ENCODE results near the gene FOXP1.

Gene FOXP1

DNA sequence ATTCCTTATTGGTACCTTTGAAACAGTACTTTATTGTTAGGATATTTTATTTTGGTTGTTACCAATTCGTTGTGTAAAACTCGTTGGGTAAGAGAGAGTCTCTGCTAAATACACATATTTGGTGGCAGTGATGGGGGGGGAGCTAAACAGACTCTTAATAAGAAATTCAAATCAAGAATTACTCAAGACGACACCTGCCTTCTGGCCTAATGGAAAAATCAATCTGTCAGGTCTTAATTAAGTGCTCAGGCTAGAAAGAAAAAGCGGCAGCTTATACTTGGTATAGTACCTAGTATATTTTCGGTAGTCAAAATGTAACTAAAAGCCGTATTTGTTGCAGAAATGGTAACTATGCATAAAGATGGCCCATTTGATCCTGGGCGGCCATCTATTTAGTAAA is 18.2 kb downstream of the FOXP1 start:
- no peak for DNase-seq (ENCODE audit: low read depth in 3 of 3, low spot score in 1 of 3)

DNA sequence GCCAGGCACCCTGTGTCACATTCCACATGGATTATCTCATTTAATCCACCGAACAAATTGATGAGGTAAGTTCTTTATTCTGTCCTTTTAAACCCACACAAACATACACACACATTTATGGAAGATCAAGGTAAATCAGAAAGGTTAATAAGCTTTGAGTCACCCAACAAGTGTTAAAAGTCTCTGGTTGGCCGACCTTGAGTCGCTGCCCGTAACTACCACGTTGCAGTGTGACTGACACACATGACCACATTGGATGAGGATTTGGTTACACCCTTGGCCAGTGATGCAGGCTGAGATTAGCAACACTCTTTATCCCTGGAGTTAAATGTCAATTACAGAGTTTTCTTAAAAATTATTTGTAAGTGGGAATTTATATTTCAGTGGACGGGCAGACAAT is 19.2 kb downstream of the FOXP1 start:
- DNase-seq (ENCODE audit: low read depth in 3 of 3, low spot score in 1 of 3), result no peak

DNA sequence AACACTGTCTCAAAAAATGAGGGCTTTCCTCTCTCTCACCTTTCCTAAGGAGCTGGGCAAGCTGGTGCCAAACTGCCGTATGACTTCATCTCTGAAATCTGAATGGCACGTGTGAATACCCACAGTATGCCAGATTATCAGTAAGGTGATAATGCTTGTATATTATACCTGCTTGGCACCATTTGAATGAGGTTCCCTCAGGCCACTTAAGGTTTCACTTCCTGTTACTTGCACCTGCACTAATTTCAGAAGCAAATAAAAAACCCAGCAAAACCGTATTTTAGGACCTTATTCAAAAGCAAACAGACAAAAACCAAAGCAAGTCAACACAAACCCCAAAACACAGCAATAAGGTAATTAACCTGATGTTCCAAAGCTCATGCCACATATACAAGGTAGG is 19.7 kb downstream of the FOXP1 start:
- DNase-seq (ENCODE audit: low read depth in 3 of 3, low spot score in 1 of 3), result no peak

DNA sequence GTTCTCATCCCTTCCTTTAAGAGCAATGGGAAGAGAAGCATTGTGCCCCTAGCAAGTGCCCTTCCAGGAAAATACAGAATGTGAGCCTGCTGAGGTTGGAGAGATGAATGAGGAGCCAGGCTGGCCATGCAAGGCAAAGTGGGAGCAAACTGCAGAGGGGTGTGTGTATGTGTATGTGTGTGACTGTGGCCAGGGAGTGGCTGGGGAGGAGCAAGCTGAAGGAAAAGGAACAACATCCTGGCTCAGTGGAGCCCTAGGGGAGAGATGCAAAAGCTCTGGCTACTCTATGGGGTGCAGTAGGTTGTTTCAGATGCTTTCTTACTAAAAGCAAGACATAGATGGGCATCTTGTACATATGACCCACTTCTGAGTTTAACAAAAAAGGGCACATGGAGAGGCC is 20.6 kb downstream of the FOXP1 start:
- DNase-seq (ENCODE audit: low read depth in 3 of 3, low spot score in 1 of 3), result no peak

DNA sequence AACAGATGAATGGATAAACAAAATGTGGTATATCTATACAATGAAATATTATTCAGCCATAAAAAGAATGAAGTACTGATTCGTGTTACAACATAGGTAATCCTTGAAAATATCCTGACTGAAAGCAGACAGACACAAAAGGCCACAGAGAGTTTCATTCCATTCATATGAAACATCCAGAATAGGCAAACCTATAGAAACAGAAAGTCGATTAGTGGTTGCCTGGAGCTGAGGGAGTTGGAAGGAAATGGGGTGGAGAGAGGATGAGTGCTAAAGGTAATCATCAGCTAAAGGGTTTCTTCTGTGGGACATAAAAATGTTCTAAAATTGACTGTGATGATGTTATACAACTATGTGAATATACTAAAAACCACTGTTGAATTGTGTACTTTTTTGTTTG is 22.9 kb downstream of the FOXP1 start:
- DNase-seq (ENCODE audit: low read depth in 3 of 3, low spot score in 1 of 3), result no peak

DNA sequence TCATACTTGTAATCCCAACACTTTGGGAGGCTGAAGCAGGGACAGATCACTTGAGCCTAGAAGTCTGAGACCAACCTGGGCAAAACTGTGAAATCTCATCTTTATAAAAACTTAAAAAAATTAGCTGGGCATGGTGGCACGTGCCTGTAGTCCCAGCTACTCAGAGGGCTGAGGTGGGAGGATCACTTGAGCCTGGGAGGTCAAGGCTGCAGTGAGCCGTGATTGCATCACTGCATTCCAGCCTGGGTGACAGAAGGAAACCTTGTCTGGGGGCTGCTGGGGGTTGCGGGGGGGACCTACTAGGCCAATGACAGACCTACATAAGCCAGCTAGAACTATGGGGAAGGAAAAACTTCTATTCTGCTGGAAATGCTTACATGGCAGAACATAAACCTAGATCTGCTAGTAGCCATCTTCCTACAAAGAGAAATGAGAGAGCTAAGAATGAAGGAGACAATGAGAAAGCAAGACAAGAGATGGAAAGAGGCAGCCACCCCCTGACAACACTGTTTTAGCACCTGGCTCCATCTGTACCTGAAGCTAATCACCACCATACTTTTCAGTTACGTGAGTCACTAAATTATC is 23.9 kb downstream of the FOXP1 start:
- DNase-seq (ENCODE audit: low read depth in 3 of 3, low spot score in 1 of 3), result no peak

DNA sequence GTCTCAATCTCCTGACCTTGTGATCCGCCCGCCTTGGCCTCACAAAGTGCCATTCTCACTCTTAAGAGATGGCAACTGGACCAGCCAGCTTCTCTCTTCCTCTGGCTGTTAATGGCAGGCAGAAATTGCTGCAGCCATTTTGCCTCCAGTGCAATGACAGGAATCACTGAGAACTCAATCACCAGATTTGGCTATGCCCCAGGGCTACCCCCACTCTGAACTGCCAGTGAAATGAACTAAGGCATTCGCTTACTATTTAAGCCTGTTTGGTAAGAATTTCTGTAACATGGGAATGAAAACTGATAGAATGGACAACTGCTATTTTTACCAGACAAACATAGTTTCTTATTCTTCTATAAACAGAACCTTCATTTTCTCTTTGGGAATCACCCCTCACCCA is 24.5 kb downstream of the FOXP1 start:
- DNase-seq (ENCODE audit: low read depth in 3 of 3, low spot score in 1 of 3), result no peak

DNA sequence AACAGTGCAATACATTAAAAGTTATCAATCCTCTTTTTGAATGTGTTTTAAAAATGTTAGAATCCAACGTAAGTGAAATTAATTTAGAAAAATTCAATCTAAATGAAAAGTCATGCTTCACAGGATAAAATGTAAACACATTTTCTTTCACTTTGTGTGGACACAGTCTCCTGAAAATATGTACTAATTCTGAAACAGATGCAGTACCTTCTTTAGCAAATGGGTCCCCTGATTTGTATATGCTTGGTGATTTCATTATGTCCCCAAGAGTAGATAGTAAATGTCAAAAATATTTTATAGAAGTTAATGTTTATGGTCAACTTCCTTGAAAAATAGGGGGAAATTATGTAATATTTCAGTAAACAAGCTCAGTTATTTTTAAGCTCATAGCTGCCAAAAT is 28.9 kb downstream of the FOXP1 start:
- DNase-seq (ENCODE audit: low read depth in 3 of 3, low spot score in 1 of 3), result no peak

DNA sequence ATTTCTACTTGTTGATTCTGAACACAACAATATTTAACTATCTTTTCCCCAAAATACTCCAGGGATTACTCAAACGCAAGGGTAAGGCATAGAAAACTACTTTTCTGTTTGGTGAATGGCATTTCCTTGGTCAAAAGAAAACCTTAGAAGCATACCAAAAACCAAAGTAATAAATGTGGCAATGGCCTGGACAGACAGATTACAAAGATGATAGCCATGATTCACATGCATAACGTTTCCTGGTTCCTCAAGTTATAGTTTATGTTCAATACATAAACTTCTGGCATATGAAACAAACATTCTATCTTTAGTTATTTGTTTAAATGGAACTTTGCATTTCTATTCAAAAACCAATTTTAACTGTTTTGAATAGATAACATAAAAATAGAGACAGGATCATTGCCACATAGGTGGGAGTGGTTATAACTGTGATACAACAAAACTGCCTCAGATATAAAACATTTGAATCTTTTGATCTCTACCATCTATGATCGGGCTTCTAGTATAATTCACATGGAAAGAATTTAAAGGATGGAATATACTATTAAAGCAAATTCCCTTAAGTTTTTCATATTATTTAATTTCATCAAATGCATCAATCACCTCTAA is 32.1 kb downstream of the FOXP1 start:
- no peak for DNase-seq (ENCODE audit: low read depth in 3 of 3, low spot score in 1 of 3)

DNA sequence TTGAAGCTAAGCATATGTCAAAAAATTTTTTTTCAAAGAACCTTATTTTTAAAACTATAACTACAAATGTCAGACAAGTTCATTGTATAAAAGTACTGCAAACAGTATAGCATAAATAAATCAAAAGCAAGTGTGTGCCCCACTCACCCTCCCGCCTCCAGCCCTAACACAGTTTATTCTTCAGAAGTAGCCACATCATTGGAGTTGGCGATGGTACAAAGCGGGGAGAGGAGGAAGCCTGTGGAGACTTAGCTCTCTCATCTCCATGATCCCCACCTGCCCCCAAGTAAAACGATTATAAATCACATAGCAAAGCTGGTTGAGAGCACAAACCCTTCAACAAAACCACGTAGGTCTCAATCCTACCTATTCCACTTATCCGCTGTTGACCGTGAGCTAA is 33.6 kb downstream of the FOXP1 start:
- no peak for DNase-seq (ENCODE audit: low read depth in 3 of 3, low spot score in 1 of 3)

DNA sequence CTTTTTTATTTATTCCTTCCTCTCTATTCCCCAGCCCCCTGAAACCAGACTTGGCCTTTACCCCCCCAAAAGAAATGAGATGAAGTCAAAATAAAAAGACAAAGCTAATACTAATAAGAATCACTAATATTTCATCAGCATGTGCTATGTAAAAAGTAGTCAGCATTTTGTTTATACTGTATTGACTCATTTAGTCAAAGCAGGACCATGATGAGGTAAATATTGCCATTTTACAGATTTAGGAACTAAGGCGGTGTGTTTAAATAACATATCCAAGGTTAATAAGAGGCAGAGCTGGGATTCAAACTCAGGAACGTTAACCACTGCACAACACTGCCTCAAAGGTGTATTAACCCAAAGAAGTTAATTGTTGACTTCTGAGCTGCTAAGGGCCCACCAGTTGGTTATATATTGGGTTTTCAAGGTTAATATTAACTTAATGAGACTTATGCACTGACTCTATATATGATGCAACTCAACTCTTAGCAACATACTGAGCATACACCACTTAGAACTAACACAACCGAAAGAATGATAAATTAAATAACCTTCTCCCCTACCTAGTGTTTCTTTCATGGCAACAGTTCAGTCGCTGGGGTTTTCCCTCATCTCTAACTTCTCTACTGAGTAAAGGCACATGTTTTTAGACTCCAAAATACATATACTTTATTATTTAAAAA is 34.7 kb downstream of the FOXP1 start:
- DNase-seq (ENCODE audit: low read depth in 3 of 3, low spot score in 1 of 3), result no peak

DNA sequence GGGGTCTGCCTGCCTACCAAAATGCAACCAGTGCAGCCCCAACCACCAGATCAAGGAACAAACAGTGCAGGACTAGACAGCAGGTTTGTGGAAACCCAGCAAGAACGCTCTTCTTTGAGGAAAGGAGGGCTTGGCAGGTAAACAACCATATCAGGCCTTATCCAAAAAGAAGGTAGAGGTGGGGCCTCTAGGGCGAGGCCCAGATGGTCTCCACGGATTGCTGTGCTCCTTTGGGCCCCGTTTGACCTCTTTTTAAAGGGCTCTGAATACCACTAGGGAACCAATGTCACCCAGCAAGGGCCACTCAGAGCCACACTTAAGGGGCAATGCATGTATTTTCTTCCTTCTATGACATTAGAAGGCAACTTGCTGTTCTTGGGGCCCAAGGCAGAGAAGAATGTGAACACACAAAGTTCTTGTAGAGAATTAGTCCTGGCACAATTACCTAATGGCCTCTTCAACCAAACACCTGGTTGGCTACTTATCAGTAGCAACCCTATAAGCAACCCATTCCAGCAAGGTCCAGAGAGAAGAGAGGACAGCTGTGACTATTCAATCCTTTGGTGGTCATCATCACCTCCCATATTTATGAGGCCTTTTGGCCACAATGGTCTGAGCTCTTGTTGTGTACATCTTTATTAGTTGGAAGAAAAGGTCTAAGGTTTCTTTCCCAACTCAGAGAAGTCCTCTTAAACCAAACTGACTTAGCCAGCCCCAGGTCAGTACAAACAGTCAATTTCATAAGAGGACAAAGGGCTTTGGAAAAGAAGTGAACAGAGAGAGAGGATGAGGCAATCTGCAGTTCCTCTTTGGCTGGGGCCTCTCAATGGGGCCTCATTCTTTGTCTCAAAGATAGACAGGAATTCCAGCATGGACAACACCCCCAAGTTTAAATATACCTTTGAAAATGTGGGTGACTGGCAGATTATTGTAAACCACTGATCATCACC is 36.0 kb downstream of the FOXP1 start:
- DNase-seq (ENCODE audit: low read depth in 3 of 3, low spot score in 1 of 3), result no peak

DNA sequence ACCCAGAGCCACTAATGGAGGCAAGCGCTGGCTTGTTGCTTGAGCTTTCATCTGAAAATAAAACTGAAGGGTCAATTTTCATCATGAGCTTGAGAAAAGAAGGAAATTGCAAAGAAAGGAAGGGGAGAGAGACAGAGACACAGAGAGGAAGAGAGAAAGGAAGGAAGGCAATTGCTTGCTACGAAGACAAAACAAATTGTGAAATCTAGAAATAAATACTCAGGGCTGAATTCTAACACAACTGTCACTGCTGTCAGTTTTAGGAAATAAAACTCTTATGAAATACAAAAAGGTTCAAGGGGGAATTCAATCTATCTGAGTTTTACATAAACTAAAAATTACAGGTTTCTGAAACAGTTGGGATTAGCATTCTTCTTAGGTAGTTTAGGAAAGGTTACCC is 36.7 kb downstream of the FOXP1 start:
- no peak for DNase-seq (ENCODE audit: low read depth in 3 of 3, low spot score in 1 of 3)

DNA sequence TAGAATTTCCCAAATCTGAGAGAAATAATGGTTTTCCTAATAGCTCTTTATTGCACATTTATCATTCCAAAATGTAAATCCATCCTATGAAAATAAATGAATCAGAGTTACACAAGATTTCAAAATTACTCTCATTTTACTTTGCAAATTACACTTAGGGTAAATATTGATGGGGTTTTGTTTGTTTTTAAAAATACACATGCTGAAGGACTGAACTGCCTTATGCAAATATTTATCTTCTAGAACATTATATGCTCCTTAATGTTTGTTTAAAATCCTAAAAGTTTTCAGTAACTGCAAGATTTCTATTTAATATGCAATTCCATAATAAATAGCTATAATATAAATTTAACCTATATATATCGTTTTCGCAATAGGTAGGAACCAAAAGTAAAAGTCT is 38.2 kb downstream of the FOXP1 start:
- no peak for DNase-seq (ENCODE audit: low read depth in 3 of 3, low spot score in 1 of 3)

DNA sequence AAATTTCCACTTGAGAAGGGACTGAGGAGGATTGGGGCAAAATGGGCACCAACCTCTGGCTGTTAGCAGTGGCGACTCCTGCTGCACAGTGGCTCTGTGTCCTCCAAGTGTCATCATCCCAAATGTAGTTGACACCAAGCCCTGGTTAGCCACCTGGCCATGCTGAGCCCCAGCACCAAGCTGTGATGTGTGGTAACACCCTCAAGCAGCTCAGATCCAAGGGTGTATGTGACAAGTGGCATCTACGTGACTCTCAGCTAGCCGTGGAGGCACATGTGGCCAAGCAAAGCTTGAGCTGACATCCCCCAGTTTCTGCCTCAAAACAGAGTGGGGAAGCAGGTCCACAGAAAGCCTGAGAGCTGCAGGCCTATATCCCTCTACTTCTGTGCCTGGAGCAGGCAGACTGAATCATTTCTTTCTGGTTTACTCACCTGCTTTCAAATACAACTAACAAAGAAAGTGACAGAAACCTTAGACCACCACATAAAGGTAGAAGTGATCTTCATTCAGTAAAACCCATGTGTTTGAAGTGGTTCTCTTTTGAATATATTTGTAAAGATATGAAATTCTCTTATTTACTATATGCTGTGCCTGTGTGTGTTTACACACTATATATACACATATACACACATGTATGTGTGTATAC is 40.0 kb downstream of the FOXP1 start:
- no peak for DNase-seq (ENCODE audit: low read depth in 3 of 3, low spot score in 1 of 3)

DNA sequence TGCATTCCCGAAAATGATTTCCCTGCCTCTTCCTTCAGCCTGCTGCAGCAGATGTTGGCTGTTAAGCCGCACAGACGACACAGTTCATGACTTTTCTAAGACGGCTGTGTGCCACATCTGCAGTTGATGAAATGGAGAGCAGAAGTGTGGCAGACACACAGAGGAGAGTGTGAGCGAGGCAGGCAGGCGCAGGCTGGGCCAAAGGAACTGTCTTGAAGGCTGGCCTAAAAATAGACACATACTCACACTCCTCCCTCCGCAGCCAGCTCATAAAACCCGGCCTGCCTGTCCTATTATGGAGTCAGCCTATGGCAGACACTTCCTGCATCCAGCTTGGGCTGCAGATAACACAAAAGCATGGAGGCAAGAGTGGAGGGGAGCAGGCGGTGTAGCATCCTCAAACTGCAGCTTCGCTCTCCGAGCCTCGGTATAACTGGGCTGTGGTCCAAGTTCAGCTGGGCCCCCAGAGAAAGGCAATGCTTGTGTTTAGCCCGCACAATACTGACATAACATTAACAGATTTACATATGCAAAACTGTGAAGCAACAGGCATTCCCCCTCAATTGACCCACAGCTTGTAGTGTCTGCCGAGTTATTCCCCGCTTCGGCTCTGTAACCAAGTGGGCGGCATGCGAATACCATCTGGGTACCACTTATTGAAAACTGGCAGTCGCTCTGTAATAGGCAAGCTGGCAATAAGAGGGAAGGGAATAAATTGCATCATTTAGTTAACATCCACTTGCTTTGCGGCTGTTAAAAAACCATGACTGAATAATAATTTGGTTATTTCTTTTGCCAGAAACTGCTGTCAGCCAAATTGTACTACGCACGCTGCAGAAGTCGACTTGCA is 40.8 kb downstream of the FOXP1 start:
- no peak for DNase-seq (ENCODE audit: low read depth in 3 of 3, low spot score in 1 of 3)

DNA sequence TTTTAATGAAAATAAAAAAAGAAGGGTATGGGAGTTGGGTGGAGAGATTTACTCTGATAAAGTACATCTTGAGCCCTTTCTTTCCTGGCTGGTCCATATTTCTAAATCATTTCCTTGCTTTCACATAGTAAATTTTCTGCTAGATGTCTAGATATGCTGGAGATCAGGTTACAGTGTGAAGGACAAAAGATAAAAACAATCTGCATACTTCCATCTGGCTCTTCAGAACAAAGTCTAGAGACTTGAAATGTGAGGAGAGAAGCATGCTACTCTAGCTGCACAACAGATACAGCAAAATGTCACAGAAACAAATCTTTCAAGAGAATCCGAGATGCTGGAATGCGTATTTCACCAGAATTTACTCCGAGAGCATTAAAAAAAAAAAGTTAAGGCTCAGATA is 42.2 kb downstream of the FOXP1 start:
- no peak for DNase-seq (ENCODE audit: low read depth in 3 of 3, low spot score in 1 of 3)

DNA sequence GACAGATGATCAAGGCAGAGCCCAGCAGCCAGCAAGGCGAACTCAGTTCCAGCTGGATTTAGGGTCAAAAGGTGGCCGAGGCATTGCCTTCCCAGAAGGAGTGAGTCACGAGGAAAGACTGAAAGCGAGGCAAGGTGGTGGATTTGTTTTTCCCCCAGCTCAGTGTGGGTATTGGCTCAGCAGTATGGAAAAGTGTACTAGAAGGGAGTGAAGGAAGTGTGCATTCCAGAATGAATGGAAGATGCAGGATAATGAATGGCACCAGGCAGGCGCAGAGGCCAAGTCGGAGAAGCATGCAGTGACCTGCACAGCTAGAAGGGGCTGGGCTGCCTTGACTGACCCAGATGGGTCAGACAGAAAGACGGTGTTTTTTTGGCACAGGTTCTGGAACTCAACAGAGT is 46.3 kb downstream of the FOXP1 start:
- DNase-seq (ENCODE audit: low read depth in 3 of 3, low spot score in 1 of 3), result no peak

DNA sequence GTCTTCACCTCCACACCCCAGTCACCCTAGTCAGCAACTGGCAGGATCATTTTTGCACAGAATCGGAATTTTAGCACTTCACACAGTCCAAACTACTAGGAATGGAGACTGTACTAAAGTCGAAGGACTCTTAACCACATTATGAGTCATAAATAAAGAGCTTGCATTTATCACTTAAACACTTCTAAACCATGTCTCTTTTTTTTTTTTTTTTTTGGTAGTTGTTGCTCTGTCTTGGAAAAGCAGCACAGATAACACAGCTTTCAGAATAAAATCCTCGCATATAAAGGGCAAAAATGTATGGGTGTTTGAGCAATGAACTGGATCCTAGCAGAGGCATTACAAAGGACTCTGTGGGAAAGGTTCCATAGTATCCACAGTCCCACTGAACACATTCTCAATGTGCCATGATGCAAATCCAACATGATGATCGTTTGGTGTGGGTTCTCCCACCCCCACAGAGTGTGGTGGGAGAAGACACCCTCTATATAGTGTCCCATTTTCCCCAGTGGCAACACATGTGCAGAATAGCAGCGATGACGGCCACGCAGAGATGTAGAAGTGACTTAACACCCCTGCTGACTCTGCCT is 47.1 kb downstream of the FOXP1 start:
- DNase-seq (ENCODE audit: low read depth in 3 of 3, low spot score in 1 of 3), result no peak

DNA sequence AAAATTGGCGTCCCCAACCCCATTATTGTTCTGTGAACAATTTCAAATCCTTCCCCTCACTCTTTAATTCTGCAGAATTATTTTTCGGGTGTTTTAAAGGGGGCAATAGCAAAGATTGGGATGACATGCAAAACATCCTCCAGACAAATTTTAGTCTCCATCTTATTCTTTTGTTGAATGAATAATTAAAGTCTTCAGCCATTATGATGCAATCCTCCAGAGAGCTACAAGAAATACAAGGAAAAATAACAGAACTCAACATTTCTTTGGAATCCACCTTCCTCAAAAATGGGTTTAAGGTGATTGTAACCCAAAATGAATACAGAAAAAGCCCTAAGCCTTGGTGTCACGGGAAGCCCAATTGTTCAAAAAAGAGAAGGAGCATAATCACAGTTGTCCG is 49.9 kb downstream of the FOXP1 start:
- no peak for DNase-seq (ENCODE audit: low read depth in 3 of 3, low spot score in 1 of 3)
